ENCODE results near the gene DHCR7. TPM values are rescaled to one million over a fixed set of nuclear protein-coding genes. Genes with fewer than 3 reads are reported as not detected.

The DHCR7 gene
- total RNA-seq, 1 donor from 2014 or later = 98.2 TPM

GRCh38 chr11:71438650-71439049 is 9.5 kb downstream of the DHCR7 start:
- Mint-ChIP-seq H3K27me3 (ENCODE audit: low read depth) (no peaks in the 10 kb centered on the region), H3K4me1 (no peaks in the 10 kb centered on the region), H3K4me3 (no peak overlapping the region), H3K36me3 (peaks cover 38% of the 10 kb centered on the region), H3K9me3 (no peaks in the 10 kb centered on the region), H3K27ac (no peak overlapping the region)
- TF ChIP-seq CTCF (IDR thresholded peaks at IDR 0.05; ENCODE audit: unreplicated experiment) = no peak
- DNase-seq (ENCODE audit: low spot score in 2 of 2, unreplicated experiment in 2 of 2) = no peak

- DNase-seq (ENCODE audit: low spot score in 2 of 2, unreplicated experiment in 2 of 2) = no peak
- no peak for TF ChIP-seq CTCF (IDR thresholded peaks at IDR 0.05; ENCODE audit: unreplicated experiment)
- Mint-ChIP-seq H3K27me3 (ENCODE audit: low read depth) (no peaks in the 10 kb centered on the region), H3K4me1 (peaks cover 2% of the 10 kb centered on the region), H3K36me3 (peaks cover 36% of the 10 kb centered on the region), H3K27ac (no peak overlapping the region), H3K4me3 (no peak overlapping the region), H3K9me3 (no peaks in the 10 kb centered on the region)
These were observed 10.3 kb downstream of the DHCR7 start for GRCh38 chr11:71437879-71438278.

DNA sequence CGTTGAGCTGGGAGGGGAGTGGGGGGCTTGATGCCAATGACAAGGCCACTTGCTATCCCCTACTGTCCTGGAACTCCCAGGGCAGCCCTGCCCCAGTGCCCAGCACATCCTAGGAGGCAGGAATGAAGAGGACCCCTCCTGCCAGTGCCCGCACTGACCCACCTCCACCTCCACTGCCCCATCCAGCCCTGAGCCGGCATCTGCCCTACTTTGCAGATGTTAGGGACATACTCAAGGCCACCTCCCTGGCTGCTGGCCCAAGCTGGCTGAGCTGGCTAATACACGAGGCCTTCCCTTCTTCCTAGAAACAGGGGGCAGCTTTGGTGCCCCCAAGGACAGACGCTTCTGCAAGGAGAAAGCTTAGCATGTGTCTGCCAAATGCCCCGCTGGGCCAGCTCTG is 10.8 kb downstream of the DHCR7 start:
- Mint-ChIP-seq H3K27me3 (ENCODE audit: low read depth) (no peaks in the 10 kb centered on the region), H3K36me3 (peaks cover 32% of the 10 kb centered on the region), H3K4me1 (peaks cover 2% of the 10 kb centered on the region), H3K4me3 (no peak overlapping the region), H3K27ac (no peak overlapping the region), H3K9me3 (no peaks in the 10 kb centered on the region)
- no peak for DNase-seq (ENCODE audit: low spot score in 2 of 2, unreplicated experiment in 2 of 2)
- TF ChIP-seq CTCF (IDR thresholded peaks at IDR 0.05; ENCODE audit: unreplicated experiment) = no peak

GRCh38 chr11:71436861-71437260 is 11.3 kb downstream of the DHCR7 start:
- Mint-ChIP-seq H3K9me3 (no peaks in the 10 kb centered on the region), H3K4me1 (peaks cover 2% of the 10 kb centered on the region), H3K4me3 (no peak overlapping the region), H3K27ac (no peak overlapping the region), H3K27me3 (ENCODE audit: low read depth) (no peaks in the 10 kb centered on the region), H3K36me3 (peaks cover 28% of the 10 kb centered on the region)
- DNase-seq (ENCODE audit: low spot score in 2 of 2, unreplicated experiment in 2 of 2) = no peak
- TF ChIP-seq CTCF (IDR thresholded peaks at IDR 0.05; ENCODE audit: unreplicated experiment) = no peak

DNA sequence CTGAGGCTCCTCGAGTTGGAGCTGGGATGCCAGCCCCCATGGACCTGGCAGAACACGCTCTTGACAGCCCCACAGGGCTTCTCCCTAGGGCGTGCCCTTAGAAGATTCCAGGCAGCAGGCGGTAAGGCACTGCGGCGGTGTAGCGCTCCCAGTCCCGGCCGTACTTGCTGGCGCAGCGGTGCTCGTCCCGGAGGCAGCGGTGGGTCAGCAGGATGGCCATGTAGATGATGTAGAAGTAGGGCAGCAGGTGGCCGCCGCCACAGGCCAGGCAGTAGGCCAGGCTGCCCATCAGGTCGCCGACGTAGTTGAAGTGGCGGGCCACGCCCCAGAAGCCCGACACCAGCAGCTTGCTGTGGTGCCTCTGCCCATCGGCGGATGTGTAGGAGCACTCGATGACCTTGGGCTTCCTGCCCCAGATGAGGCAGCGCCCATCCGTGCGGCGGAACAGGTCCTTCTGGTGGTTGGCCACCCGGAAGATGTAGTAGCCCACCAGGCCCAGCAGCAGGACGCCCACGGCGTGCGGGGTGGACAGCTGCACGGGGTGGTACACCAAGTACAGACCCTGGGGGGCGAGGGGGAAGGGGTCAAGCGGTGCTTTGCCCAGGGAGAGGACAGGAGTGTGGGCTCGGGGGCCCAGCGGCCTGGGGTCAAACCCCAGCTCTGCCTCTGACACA is 12.8 kb downstream of the DHCR7 start:
- Mint-ChIP-seq H3K36me3 (peaks cover 23% of the 10 kb centered on the region), H3K27ac (no peak overlapping the region), H3K27me3 (ENCODE audit: low read depth) (no peaks in the 10 kb centered on the region), H3K9me3 (no peaks in the 10 kb centered on the region), H3K4me3 (no peak overlapping the region), H3K4me1 (peaks cover 2% of the 10 kb centered on the region)
- DNase-seq (ENCODE audit: low spot score in 2 of 2, unreplicated experiment in 2 of 2) = no peak
- no peak for TF ChIP-seq CTCF (IDR thresholded peaks at IDR 0.05; ENCODE audit: unreplicated experiment)

All from mesothelial cell of epicardium (in vitro differentiated cells).